GM23248 (cell line): ENCODE data around the gene PRDX3. TPM values are rescaled to one million over a fixed set of nuclear protein-coding genes. Genes with fewer than 3 reads are reported as not detected.
A peak's percentile ranks its signal among the peaks of the same experiment; 100 is the strongest.

Experiments used
- DNase-seq: peaks from one replicate; pipeline ENCODE4 v3.0.0-alpha.2; 2015
- H2AFZ ChIP-seq: fragments of 200-600 bp; sonication (generic); 2 replicates; pipeline ENCODE4 v1.6.1; 2016; ENCODE audit warnings: antibody characterized with exemption
- H3F3A ChIP-seq: fragments of 200-600 bp; sonication (generic); 2 replicates; pipeline ENCODE4 v1.6.1; 2016; ENCODE audit warnings: mild to moderate bottlenecking, antibody characterized with exemption, mixed run types; ENCODE audit not compliant: insufficient read depth
- H3K27ac ChIP-seq: fragments of 200-600 bp; sonication (generic); 2 replicates; pipeline ENCODE4 v1.5.1; 2016; ENCODE audit warnings: mild to moderate bottlenecking
- H3K27me3 ChIP-seq: fragments of 200-600 bp; sonication (generic); replicated peaks from 2 replicates; pipeline ENCODE4 v1.6.1; 2016; ENCODE audit warnings: mild to moderate bottlenecking; ENCODE audit not compliant: insufficient read depth
- H3K36me3 ChIP-seq: fragments of 200-600 bp; sonication (generic); 2 replicates; pipeline ENCODE4 v1.6.1; 2016; ENCODE audit warnings: low read depth, mild to moderate bottlenecking
- H3K4me1 ChIP-seq: fragments of 200-600 bp; sonication (generic); 2 replicates; pipeline ENCODE4 v1.6.1; 2016; ENCODE audit warnings: mild to moderate bottlenecking; ENCODE audit not compliant: insufficient read depth
- H3K4me2 ChIP-seq: fragments of 200-600 bp; sonication (generic); one replicate; pipeline ENCODE4 v1.6.1; 2016; ENCODE audit warnings: mild to moderate bottlenecking; ENCODE audit not compliant: unreplicated experiment
- H3K4me3 ChIP-seq: fragments of 200-600 bp; sonication (generic); 2 replicates; pipeline ENCODE4 v1.5.1; 2016; ENCODE audit warnings: mild to moderate bottlenecking
- H3K79me2 ChIP-seq: fragments of 200-600 bp; sonication (generic); 2 replicates; pipeline ENCODE4 v1.6.1; 2016; ENCODE audit warnings: mild to moderate bottlenecking; ENCODE audit not compliant: insufficient read depth
- H3K9ac ChIP-seq: fragments of 200-600 bp; sonication (generic); 2 replicates; pipeline ENCODE4 v1.6.1; 2016; ENCODE audit warnings: mild to moderate bottlenecking
- H3K9me2 ChIP-seq: fragments of 200-600 bp; sonication (generic); 2 replicates; pipeline ENCODE4 v1.6.1; 2016; ENCODE audit warnings: mixed run types, mild to moderate bottlenecking, moderate library complexity; ENCODE audit not compliant: insufficient read depth
- H3K9me3 ChIP-seq: fragments of 200-600 bp; sonication (generic); one replicate; pipeline ENCODE4 v1.6.1; 2017; ENCODE audit warnings: low read depth
- H4K20me1 ChIP-seq: fragments of 200-600 bp; sonication (generic); 2 replicates; pipeline ENCODE4 v1.6.0; 2016; ENCODE audit not compliant: insufficient read depth
- EZH2 ChIP-seq: fragments of 200-600 bp; sonication (generic); IDR thresholded peaks from 2 replicates; pipeline ENCODE4 v1.6.1; 2018; ENCODE audit warnings: antibody characterized with exemption, mild to moderate bottlenecking; ENCODE audit not compliant: insufficient read depth, poor library complexity, severe bottlenecking
- EZH2phosphoT487 ChIP-seq: fragments of 200-600 bp; sonication (generic); IDR thresholded peaks from 2 replicates; pipeline ENCODE4 v1.6.1; 2018; ENCODE audit warnings: antibody characterized with exemption, moderate library complexity, mild to moderate bottlenecking, low read depth; ENCODE audit not compliant: insufficient read depth
- WGBS, 2 experiments: methylation state at CpG; one replicate each; pipeline ENCODE4 v1.1.6; 2015 to 2017; ENCODE audit warnings: low lambda C conversion rate in 2 of 2, low coverage in 1 of 2; ENCODE audit errors: missing lambda C conversion rate in 2 of 2; 5-methylcytosine and 5-hydroxymethylcytosine counted together
- in situ Hi-C: fragments of 300-500 bp; cut with MboI; formaldehyde crosslinking; loops from 2 replicates; pipeline ENCODE4 v1.15.0; 2020
- polyA plus RNA-seq: library from polyadenylated mRNA; unstranded; fragments of >200 nt; fragmentation: Nextera tagmentation; extraction: Ambion mirVana; gene quantifications from 2 replicates; pipeline ENCODE4 v1.2.1, GENCODE V29; 2016
- total RNA-seq: library from RNA; depleted of rRNA; stranded (reverse); fragments of >200 nt; shearing (Covaris generic); gene quantifications from 2 replicates; pipeline ENCODE4 v1.2.3, GENCODE V29; 2014

PRDX3 gene
- total and polyA plus RNA-seq, 2 experiments from 2014 or later, result 246 to 302 TPM

DNA sequence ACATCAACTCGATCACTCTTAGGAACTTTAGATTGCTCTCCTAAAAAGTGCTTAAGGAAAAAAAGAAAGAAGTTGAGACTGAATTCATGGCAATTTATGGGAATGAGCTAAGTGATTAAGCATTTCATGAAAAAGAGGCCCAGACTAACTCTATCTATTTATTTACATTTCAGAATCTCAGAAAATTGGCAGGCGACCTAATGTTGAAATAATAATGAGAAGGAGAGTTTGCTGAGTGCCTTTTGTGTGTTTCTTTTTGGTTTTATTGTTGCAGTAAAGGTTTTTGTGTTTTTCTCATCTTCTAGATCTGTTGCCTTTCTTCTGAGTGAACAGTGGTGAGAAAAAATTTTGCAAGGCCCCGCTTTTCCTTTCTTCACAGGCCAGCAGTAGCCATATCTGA lies 32.6 kb upstream of the PRDX3 start:
- Histone ChIP-seq H3K27ac (peak overlapping the region; percentile 34), H3K9ac (peak overlapping the region; percentile 96), H3K4me2 (peak overlapping the region; percentile 44), H3K4me3 (no peak overlapping the region; the same call in 1 of the 2 replicates), H3K27me3 (no peaks in the 10 kb centered on the region), H3K36me3 (no peaks in the 10 kb centered on the region), H3F3A (peaks cover 18% of the 10 kb centered on the region), H3K4me1 (peaks cover 31% of the 10 kb centered on the region), H4K20me1 (no peaks in the 10 kb centered on the region), H3K9me2 (no peaks in the 10 kb centered on the region), H3K9me3 (no peaks in the 10 kb centered on the region), H2AFZ (no peak overlapping the region), H3K79me2 (peaks cover 81% of the 10 kb centered on the region)
- WGBS, 2 experiments, result 89 to 94% methylated on average over 3 of the region's 3 CpGs
- TF ChIP-seq EZH2, result no peak
- TF ChIP-seq EZH2phosphoT487, result no peak
- peak; percentile 68 for DNase-seq
- in situ Hi-C loops, result no loop called here

DNA sequence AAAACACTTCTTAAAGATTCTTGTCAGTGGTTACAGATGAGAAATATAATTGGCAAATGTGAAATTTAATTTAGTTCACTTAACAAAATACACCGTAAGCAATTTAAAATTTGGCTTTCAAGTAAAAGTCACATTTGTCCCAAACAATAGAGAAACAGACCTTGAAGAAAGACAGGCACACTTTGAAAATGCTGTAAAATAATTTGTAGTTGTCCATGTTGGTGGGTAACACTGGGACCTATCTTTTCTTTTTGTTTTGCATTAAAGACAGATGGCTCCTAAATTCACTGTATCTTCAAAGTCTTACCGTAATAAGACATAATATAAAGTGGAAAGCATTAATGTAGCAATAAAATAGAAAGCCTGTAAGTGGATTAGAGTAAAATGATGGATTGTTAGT lies 32.0 kb upstream of the PRDX3 start:
- H3K27ac ChIP-seq, result peak overlapping the region; percentile 34
- H3K4me1 ChIP-seq, result peaks cover 33% of the 10 kb centered on the region
- no peaks in the 10 kb centered on the region for H3K27me3 ChIP-seq
- no peak overlapping the region for H2AFZ ChIP-seq
- H3F3A ChIP-seq, result peaks cover 21% of the 10 kb centered on the region
- no peak for DNase-seq
- peak overlapping the region; percentile 44 for H3K4me2 ChIP-seq
- no peaks in the 10 kb centered on the region for H3K36me3 ChIP-seq
- in situ Hi-C loops, result no loop called here
- H3K79me2 ChIP-seq, result peaks cover 75% of the 10 kb centered on the region
- no peaks in the 10 kb centered on the region for H3K9me3 ChIP-seq
- no peak for TF ChIP-seq EZH2
- no peak for TF ChIP-seq EZH2phosphoT487
- no peak overlapping the region; the same call in 1 of the 2 replicates for H3K4me3 ChIP-seq
- H3K9ac ChIP-seq, result peak overlapping the region; percentile 96
- 86 to 93% methylated on average over 2 of the region's 2 CpGs for whole genome bisulfite sequencing, 2 experiments
- no peaks in the 10 kb centered on the region for H4K20me1 ChIP-seq
- H3K9me2 ChIP-seq, result no peaks in the 10 kb centered on the region

DNA sequence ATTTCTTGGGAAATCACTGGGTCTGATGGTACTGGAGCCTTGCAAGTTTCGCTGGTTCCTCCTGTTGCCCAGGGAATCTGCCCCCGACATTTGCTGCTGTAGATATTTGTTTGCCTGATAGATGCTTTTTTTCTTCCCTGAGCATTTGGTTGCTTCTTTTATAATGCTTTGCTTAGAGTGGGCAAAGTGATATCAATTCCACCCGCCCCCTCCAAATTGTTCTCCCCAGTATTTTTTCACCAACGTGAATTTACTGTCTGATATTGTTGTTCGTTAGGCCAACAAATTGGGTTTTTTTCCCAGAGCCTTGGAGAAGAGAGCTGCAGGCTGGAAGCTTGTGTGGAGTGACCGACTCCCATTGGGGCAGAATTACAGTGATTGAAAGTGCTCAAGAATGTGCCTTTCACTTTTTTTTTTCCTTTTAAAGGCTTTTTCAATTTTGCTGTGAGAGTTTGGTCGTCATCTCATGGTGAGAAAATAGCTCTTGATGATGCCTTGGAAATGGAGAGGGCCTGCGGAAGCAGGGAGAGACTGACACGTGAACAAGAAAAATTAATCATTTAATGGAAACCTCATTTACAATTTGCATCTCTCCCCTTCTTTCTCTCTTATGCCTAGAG lies 31.2 kb upstream of the PRDX3 start:
- H3K9me3 ChIP-seq, result no peaks in the 10 kb centered on the region
- H3K36me3 ChIP-seq, result no peaks in the 10 kb centered on the region
- no peak for DNase-seq
- H3K27ac ChIP-seq, result peak overlapping the region; percentile 84
- H2AFZ ChIP-seq, result peak overlapping the region; percentile 43
- H3K27me3 ChIP-seq, result no peaks in the 10 kb centered on the region
- in situ Hi-C loops, result no loop called here
- no peaks in the 10 kb centered on the region for H3K9me2 ChIP-seq
- H3K4me1 ChIP-seq, result peaks cover 33% of the 10 kb centered on the region
- H3K4me3 ChIP-seq, result peak overlapping the region; percentile 86
- H3K79me2 ChIP-seq, result peaks cover 67% of the 10 kb centered on the region
- H3K9ac ChIP-seq, result peak overlapping the region; percentile 96
- TF ChIP-seq EZH2 (no peak), EZH2phosphoT487 (no peak)
- no peaks in the 10 kb centered on the region for H4K20me1 ChIP-seq
- peak overlapping the region; percentile 99 for H3K4me2 ChIP-seq
- peaks cover 21% of the 10 kb centered on the region for H3F3A ChIP-seq
- 38 to 42% methylated on average over 9 of the region's 9 CpGs for WGBS, 2 experiments

DNA sequence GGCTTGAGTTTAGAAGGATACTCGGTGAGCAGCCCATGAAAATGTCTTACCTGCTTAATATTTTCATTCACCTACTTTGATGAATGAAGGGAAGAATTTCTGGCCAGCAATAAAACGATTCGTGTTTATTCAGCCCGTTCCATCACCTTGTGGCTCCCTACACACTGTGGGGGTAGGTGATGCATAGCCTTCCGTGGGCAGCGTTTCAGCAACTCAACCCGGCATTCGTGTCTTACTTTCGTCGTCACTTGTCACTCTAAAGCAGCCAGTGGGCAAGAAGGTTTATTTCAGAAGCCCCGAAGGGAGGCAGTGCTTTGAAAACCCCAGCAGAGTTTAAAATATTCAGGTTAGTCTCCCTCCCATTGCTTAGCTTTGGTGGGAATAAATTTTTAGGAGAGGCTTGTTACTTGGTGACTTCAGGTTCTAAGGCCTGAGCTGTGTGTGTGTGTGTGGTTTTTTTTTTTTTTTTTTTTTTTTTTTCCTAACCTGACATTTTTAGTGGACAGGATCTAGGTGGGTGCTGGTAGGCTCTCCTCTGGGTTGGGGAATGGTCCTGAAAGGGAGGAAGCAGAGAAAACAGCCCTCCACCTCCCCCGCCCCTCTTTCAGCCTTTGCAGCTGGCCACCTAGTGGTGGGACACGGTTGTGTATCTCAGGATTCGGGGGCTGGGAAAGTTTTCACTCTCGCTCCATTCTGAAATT lies 30.6 kb upstream of the PRDX3 start:
- Histone ChIP-seq H3K79me2 (peaks cover 61% of the 10 kb centered on the region), H3K27ac (peak overlapping the region; percentile 84), H2AFZ (peak overlapping the region; percentile 43), H3K36me3 (no peaks in the 10 kb centered on the region), H3K27me3 (no peaks in the 10 kb centered on the region), H3K9ac (peak overlapping the region; percentile 96), H3K4me1 (peaks cover 33% of the 10 kb centered on the region), H3F3A (peaks cover 21% of the 10 kb centered on the region), H3K9me3 (no peaks in the 10 kb centered on the region), H3K4me3 (peak overlapping the region; percentile 86), H3K4me2 (peak overlapping the region; percentile 99), H4K20me1 (no peaks in the 10 kb centered on the region), H3K9me2 (no peaks in the 10 kb centered on the region)
- in situ Hi-C loops, result no loop called here
- TF ChIP-seq EZH2phosphoT487 (no peak), EZH2 (no peak)
- 19 to 25% methylated on average over 15 of the region's 15 CpGs for WGBS, 2 experiments
- DNase-seq, result peak; percentile 80
